GM12891 (cell line): ENCODE results near the gene ELF2.
A peak's percentile ranks its signal among the peaks of the same experiment; 100 is the strongest.

Experiments used
- DNase-seq: peaks from one replicate; pipeline ENCODE4 v3.0.0; 2011; ENCODE audit warnings: low spot score; ENCODE audit not compliant: insufficient read length
- FAIRE-seq: peaks from 2 replicates; lab custom pipeline; 2011; peaks lifted over from hg19 to GRCh38; lab: Jason Lieb, UNC
- PAX5 ChIP-seq: IDR thresholded peaks from 2 replicates; pipeline ENCODE4 v1.6.1; 2011; ENCODE audit warnings: low read length, moderate library complexity, mild to moderate bottlenecking; ENCODE audit not compliant: insufficient read depth, severe bottlenecking
- POLR2A ChIP-seq: IDR thresholded peaks from 2 replicates; pipeline ENCODE4 v1.6.1; 2011; ENCODE audit warnings: low read depth, low read length, control low read depth
- POLR2AphosphoS5 ChIP-seq: IDR thresholded peaks from 2 replicates; pipeline ENCODE4 v1.6.1; 2011; ENCODE audit warnings: low read depth, low read length, control low read depth
- POU2F2 ChIP-seq: IDR thresholded peaks from 2 replicates; pipeline ENCODE4 v1.6.1; 2011; ENCODE audit warnings: low read depth, mild to moderate bottlenecking, control low read depth, low read length, moderate library complexity
- SPI1 ChIP-seq: IDR thresholded peaks from 2 replicates; pipeline ENCODE4 v1.6.1; 2011; ENCODE audit warnings: low read depth, low read length, control low read depth
- TAF1 ChIP-seq: IDR thresholded peaks from 2 replicates; pipeline ENCODE4 v1.6.1; 2011; ENCODE audit warnings: low read depth, low read length, control low read depth

The ELF2 gene

DNA sequence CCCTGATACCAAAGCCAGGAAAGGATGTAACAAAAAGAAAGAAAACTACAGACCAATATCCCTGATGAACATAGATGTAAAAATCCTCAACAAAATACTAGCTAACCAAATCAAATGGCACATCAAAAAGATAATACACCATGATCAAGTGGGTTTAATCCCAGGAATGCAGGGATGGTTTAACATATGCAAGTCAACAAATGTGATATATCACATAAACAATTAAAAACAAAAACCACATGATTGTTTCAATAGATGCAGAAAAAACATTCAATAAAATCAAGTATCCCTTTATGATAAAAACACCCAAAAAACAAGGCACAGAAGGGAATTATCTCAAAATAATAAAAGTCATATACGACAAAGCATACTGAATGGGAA is 31.5 kb downstream of the ELF2 start:
- TF ChIP-seq POU2F2 (no peak), SPI1 (no peak), TAF1 (no peak), PAX5 (no peak), POLR2A (no peak), POLR2AphosphoS5 (no peak)
- no peak for FAIRE-seq
- DNase-seq = no peak

DNA sequence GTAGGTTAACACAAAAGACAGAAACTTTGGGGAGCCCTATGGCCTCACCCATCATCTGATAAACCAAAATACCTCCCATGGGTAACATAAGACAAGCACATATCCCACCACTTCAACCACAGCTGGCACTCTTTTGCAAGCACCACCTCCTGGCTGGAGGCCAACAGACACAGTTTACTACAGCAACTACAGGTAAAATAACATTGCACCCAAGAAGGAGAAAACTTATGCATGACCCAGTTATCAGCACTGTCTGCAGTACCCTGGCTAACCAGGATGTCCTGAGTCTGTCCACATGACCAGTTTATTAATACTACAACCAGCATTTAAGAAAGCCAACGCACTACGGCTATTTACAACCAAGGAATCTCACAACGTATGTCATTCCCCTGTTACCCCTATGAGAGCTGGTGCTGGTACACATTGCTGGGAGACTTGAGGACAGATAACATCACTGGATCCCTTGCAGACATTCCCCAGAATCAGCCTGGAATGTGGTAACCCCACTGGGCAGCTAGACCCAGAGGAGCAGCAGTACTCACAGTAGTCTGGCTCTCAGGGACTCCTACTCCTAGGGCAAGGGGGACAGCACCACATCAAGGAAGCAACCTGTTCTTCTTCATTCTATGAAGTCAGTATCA is 32.0 kb downstream of the ELF2 start:
- peak; percentile 5 for FAIRE-seq
- no peak for DNase-seq
- no peak for TF ChIP-seq TAF1
- no peak for TF ChIP-seq PAX5

DNA sequence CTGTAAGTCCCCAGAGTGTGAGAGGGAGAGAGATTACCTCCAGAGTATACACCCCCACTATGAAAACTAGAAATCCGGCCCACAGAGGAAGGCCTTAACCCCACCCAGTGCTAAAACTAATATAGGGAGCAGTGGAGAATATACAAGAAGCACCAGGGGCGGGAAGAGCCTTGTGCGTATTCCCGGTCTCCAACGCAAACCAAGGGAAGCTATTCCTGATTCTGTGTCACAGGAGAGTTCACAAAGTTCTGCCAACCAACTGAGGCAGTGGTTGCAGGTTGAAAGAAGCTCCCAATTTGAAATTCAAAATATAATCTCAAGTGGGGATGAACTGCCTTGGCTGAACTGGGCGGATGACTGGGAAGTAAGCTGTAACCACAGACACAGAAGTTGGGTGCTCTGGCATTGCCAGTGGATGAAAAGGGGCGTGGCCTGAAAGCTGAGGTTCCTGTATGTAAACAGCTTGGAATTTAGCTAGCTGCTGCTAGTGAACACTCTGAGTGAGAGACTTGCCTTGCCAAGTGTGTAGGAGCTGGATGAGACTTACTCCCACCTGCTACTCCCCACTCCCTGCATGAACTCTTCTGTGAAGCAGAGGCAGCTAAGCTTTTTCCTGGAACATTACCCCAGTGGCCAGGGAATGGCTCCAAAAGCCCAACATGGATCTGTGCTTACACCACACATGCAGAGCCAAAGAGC is 32.7 kb downstream of the ELF2 start:
- no peak for TF ChIP-seq TAF1
- no peak for TF ChIP-seq PAX5
- TF ChIP-seq POLR2A = no peak
- TF ChIP-seq SPI1 = no peak
- TF ChIP-seq POLR2AphosphoS5 = no peak
- no peak for TF ChIP-seq POU2F2
- no peak for DNase-seq
- no peak for FAIRE-seq

DNA sequence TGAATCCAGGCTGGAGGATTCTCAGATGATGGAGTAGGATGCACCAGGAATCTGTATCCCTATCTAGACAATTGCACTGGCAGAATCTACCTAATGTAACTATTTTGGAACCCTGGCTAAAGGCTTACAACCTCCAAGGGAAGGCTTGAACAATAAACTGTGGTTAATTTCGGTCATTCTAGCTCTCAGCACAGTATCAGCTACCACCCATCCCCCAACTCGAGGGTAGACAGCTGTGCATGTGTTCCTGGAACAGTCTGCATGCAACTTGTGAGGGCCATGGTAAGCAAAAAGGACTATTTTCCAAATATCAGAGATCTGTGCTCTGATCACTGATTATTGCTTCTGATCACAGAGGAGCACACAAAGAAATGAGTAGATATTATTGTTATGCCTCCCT is 34.0 kb downstream of the ELF2 start:
- no peak for DNase-seq
- TF ChIP-seq TAF1 (no peak), SPI1 (no peak), PAX5 (no peak), POLR2AphosphoS5 (no peak), POLR2A (no peak), POU2F2 (no peak)
- FAIRE-seq = peak; percentile 63

DNA sequence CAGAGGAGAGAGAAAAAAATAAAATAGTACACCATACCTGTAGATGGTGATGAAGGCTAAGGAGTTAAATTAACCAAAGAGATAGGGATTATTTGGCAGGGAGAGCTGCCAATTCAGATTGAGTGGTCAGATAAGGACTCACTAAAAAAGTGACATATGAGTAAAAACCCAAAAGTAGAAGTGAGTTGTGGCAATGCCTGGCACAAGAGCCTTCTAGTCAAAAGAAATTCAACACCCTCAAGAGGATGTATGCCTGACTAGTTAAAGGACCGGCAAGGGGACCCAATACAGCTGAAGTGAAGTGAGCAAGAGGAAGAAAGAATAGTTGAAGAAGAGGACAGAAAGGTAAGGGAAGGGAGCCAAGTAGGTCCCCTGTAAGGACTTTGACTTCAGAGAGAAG is 34.9 kb downstream of the ELF2 start:
- DNase-seq (no peak), FAIRE-seq (peak; percentile 31)
- TF ChIP-seq PAX5 (no peak), POLR2AphosphoS5 (no peak), POU2F2 (no peak)

DNA sequence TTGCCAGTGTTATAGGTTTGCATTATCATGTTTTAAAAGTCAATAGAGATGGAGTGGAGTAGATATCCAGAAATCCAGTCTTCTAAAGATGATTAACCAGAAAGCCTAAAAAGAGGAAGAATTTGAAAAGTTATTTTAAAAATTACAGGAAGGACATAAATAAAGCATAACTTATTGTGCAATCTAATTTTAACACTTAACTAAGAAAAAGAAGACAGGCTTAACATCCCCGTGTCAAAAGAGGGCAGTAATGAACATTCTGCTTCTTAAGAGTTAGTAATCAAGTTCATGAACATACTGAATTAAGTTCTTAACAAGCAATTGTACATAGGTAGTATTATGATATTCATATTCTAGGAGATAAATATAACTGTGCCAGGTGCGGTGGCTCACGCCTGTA is 39.3 kb downstream of the ELF2 start:
- TF ChIP-seq TAF1 = no peak
- no peak for TF ChIP-seq PAX5
- TF ChIP-seq POLR2A = no peak
- no peak for TF ChIP-seq POU2F2
- TF ChIP-seq SPI1 = no peak
- no peak for TF ChIP-seq POLR2AphosphoS5
- DNase-seq (no peak), FAIRE-seq (no peak)

DNA sequence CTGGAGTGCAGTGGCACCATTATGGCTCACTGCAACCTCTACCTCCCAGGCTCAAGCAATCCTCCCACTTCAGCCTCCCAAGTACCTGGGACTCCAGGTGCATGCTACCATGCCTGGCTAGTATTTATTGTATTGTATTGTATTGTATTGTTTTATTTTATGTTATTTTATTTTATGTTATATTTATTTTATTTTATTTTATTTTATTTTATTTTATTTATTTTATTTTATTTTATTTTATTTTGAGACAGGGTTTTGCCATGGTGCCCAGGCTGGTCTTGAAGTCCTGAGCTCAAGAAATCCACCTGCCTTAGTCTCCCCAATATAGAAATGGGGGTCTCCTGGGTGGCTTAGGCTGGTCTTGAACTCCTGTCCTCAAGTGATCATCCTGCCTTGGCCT is 42.6 kb downstream of the ELF2 start:
- DNase-seq (no peak), FAIRE-seq (no peak)
- TF ChIP-seq POLR2A = no peak
- no peak for TF ChIP-seq TAF1
- TF ChIP-seq SPI1 = no peak
- TF ChIP-seq POU2F2 = no peak
- no peak for TF ChIP-seq PAX5
- TF ChIP-seq POLR2AphosphoS5 = no peak

DNA sequence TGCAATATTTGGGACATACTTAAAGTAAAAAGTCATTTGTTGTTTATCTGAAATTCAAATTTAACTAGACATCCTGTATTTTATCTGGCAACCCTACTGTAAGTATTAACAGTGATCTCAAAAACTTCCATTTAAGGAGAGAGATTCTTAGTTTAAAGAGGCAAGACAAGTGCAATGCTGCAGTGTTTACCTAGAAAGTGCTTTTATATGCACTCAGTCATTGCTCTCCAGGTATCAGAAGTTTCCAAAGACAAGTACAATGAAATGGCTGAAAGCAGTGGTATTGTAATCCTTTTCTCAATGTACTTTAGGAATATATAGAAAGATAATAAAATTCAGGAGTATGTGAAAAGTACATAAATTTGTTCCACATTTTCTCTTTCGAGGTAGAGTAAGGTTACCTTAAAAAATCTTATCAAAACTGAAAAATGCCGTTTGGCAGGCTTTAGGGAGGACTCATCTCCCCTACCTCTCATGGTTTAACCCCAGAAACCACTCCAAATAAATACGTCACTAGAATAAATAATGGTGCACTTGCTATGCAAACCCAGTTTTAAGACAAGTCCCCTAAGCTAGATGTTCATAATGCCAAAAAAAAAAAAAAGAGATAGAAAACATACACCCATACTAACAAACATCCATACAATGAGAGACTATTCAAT is 45.7 kb downstream of the ELF2 start:
- TF ChIP-seq POU2F2 = no peak
- no peak for TF ChIP-seq TAF1
- no peak for TF ChIP-seq SPI1
- no peak for TF ChIP-seq POLR2AphosphoS5
- no peak for TF ChIP-seq PAX5
- no peak for TF ChIP-seq POLR2A
- FAIRE-seq (no peak), DNase-seq (no peak)

DNA sequence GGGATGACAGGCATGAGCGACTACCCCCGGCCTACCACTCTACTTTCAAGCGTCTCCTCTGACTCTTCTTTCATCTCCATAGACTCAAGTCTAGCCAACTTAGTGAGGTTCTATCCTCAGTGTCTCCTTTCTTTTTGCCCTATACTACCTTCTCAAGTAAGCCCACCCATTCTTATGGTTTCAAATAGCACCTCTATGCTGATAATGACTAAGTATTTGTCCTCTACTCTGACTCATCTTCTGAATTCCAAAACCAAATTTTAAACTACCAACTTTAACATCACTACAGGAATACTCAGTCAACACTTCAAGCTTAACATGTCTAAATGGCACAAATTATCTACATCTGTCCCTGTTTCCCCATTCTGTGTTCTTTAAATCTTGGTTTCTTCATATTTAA is 47.8 kb downstream of the ELF2 start:
- no peak for TF ChIP-seq PAX5
- no peak for TF ChIP-seq POLR2AphosphoS5
- TF ChIP-seq POLR2A = no peak
- no peak for TF ChIP-seq SPI1
- TF ChIP-seq POU2F2 = no peak
- TF ChIP-seq TAF1 = no peak
- DNase-seq = no peak
- FAIRE-seq = no peak
